Lung (tissue), 12 donors: Measurements from ENCODE around the gene CLDN9. TPM values are rescaled to one million over a fixed set of nuclear protein-coding genes. Genes with fewer than 3 reads are reported as not detected.

ENCODE experiments used
- ATAC-seq: fragments of 200-7000 bp; cut with Tn5 transposase; one replicate; pipeline ENCODE4 v1.9.1; 2020; ENCODE audit warnings: moderate number of reproducible peaks; ENCODE audit not compliant: insufficient read depth, low FRiP score
- DNase-seq, 3 donors: peaks; one replicate each; pipeline ENCODE4 v3.0.0-alpha.2; 2013 to 2017
- H3K27ac ChIP-seq, 2 donors: one replicate each; pipeline ENCODE4 v1.5.1; 2013; ENCODE audit warnings: mild to moderate bottlenecking in 2 of 2, moderate library complexity in 2 of 2, control low read depth in 1 of 2, inconsistent platforms in 1 of 2, low read depth in 1 of 2, low read length in 1 of 2
- H3K27me3 ChIP-seq, 3 donors: one replicate each; pipeline ENCODE4 v1.5.1; 2013; ENCODE audit warnings: low read length in 2 of 3; ENCODE audit not compliant: control insufficient read depth in 3 of 3, insufficient read depth in 3 of 3
- H3K36me3 ChIP-seq, 4 donors: one replicate each; pipeline ENCODE4 v1.5.1; 2013; ENCODE audit warnings: low read length in 4 of 4, mild to moderate bottlenecking in 1 of 4, moderate library complexity in 1 of 4; ENCODE audit not compliant: control insufficient read depth in 4 of 4, insufficient read depth in 4 of 4
- H3K4me1 ChIP-seq, 5 donors: one replicate each; pipeline ENCODE4 v1.5.1; 2013; ENCODE audit warnings: low read length in 5 of 5, mild to moderate bottlenecking in 2 of 5, moderate library complexity in 1 of 5; ENCODE audit not compliant: control insufficient read depth in 5 of 5, insufficient read depth in 5 of 5
- H3K4me3 ChIP-seq: one replicate; pipeline ENCODE4 v1.5.1; 2013; ENCODE audit warnings: mild to moderate bottlenecking, control low read depth, moderate library complexity
- H3K9ac ChIP-seq, 2 donors: one replicate each; pipeline ENCODE4 v1.5.1; 2013; ENCODE audit warnings: low read length in 2 of 2, control low read depth in 1 of 2; ENCODE audit not compliant: insufficient read depth in 1 of 2
- H3K9me3 ChIP-seq, 4 donors: one replicate each; pipeline ENCODE4 v1.5.1; 2013; ENCODE audit warnings: low read length in 3 of 4, mild to moderate bottlenecking in 1 of 4, moderate library complexity in 1 of 4; ENCODE audit not compliant: control insufficient read depth in 4 of 4, insufficient read depth in 3 of 4
- CTCF ChIP-seq: IDR thresholded peaks from 2 replicates; pipeline ENCODE4 v1.5.1; 2012; ENCODE audit warnings: mild to moderate bottlenecking; ENCODE audit errors: control extremely low read depth, extremely low read depth
- WGBS, 2 donors: extraction: QIAGEN DNeasy Blood & Tissue Kit; methylation state at CpG; one replicate each; pipeline ENCODE4 v1.1.7; 2013; 5-methylcytosine and 5-hydroxymethylcytosine counted together
- polyA plus RNA-seq, 2 donors: library from polyadenylated mRNA; stranded (reverse); fragments of 200-250 nt; gene quantifications; one replicate each; pipeline ENCODE4 v1.2.1, GENCODE V29; 2013
- total RNA-seq, 2 donors: library from RNA; depleted of rRNA in 1 of 2; stranded (reverse); fragments of >200 nt in 1 of 2; gene quantifications; one replicate each; pipeline ENCODE4 v1.2.1, GENCODE V29; 2014 to 2021
- donor health status: control.
- donor health status: control.
- donor health status: Bipolar disorder and iron deficiency.
- donor health status: healthy.
- donor health status: DM: yes; HTN: yes; CAD: no.

CLDN9 gene
- total and polyA plus RNA-seq, 4 donors: 0.91 to 5.3 (median 1.3) TPM

GRCh38 chr16:3045758-3046640 is 33.3 kb downstream of the CLDN9 start, which contains the start of gene MMP25:
TSS of gene MMP25 (plus strand) at chr16:3046561. CDS start at chr16:3046918, 357 bp downstream.
- Histone ChIP-seq H3K9me3 (no peaks in the 10 kb centered on the region), H3K27me3 (peaks cover 0 to 55% (median 49%) of the 10 kb centered on the region in 3 donors), H3K36me3 (no peaks in the 10 kb centered on the region), H3K9ac (no peak within 1 kb of the TSS), H3K27ac (peak within 1 kb of the TSS in 1 of 2 donors; percentile 21), H3K4me1 (peaks cover 0 to 6% (median 3%) of the 10 kb centered on the region in 5 donors), H3K4me3 (no peak within 1 kb of the TSS)
- DNase-seq: no peak
- TF ChIP-seq CTCF: no peak
- 1% methylated on average over 39 to 86 of the region's 86 CpGs for WGBS, 2 donors
- ATAC-seq: peak; percentile 45

DNA sequence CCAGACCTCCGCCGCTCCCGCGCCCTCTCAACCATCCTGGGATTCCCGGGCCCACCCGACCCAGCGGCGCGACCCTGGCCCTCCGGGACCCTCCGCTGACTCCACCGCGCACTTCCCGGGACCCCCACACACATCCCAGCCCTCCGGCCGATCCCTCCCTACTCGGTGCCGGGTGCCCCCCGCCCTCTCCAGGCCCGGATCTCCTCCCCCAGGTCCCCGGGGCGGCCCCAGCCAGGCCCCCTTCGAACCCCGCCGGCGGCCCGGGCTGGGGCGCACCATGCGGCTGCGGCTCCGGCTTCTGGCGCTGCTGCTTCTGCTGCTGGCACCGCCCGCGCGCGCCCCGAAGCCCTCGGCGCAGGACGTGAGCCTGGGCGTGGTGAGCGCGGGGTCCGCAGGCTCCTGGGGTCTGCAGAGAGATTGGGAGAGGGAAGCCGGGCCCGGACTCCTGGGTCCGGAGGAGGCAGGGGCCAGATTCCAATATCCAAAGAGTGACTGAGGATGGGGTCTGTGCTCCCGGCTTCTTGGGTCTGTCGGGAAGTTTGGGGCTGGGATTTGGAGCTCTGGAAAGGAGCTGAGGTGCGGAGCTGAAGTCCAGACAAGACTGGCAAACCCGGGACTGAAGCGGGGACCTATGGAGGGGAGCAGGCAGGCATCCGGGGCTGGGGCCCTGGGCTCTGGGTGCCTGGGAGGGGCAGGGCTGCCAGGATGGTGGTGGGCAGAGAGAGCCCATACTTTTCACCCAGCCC is 34.1 kb downstream of the CLDN9 start:
- no peak for ATAC-seq
- Histone ChIP-seq H3K27ac (peak overlapping the region in 1 of 2 donors; percentile 21), H3K4me1 (peaks cover 0 to 6% (median 3%) of the 10 kb centered on the region in 5 donors), H3K9ac (no peak overlapping the region), H3K4me3 (no peak overlapping the region), H3K36me3 (no peaks in the 10 kb centered on the region), H3K9me3 (no peaks in the 10 kb centered on the region), H3K27me3 (peaks cover 0 to 55% (median 51%) of the 10 kb centered on the region in 3 donors)
- TF ChIP-seq CTCF: no peak
- 2 to 4% methylated on average over 51 to 54 of the region's 54 CpGs for WGBS, 2 donors
- no peak for DNase-seq

GRCh38 chr16:3047387-3047720 is 34.6 kb downstream of the CLDN9 start:
- peaks cover 0 to 6% (median 3%) of the 10 kb centered on the region in 5 donors for H3K4me1 ChIP-seq
- DNase-seq: no peak
- H3K9ac ChIP-seq: no peak overlapping the region
- no peak for TF ChIP-seq CTCF
- no peaks in the 10 kb centered on the region for H3K36me3 ChIP-seq
- no peak overlapping the region for H3K4me3 ChIP-seq
- ATAC-seq: no peak
- H3K27me3 ChIP-seq: peaks cover 0 to 53% (median 50%) of the 10 kb centered on the region in 3 donors
- WGBS, 2 donors: 18 to 21% methylated on average over 12 to 13 of the region's 13 CpGs
- H3K9me3 ChIP-seq: no peaks in the 10 kb centered on the region
- H3K27ac ChIP-seq: peak overlapping the region in 1 of 2 donors; percentile 5
